M059J (cell line): ENCODE data around the gene SUMO1. TPM values are rescaled to one million over a fixed set of nuclear protein-coding genes. Genes with fewer than 3 reads are reported as not detected.
A peak's percentile ranks its signal among the peaks of the same experiment; 100 is the strongest.

ENCODE experiments used
- DNase-seq: peaks from one replicate; pipeline ENCODE4 v3.0.0-alpha.2; 2012; ENCODE audit warnings: low read depth
- total RNA-seq: library from RNA; depleted of rRNA; stranded (reverse); fragments of >200 nt; shearing (Covaris generic); gene quantifications from 2 replicates; pipeline ENCODE4 v1.2.3, GENCODE V29; 2014

Gene SUMO1
- total RNA-seq, 1 experiment from 2014 or later = 214 TPM

GRCh38 chr2:202201220-202202160, 36.9 kb downstream of the SUMO1 start:
- DNase-seq = no peak

GRCh38 chr2:202196727-202197126, 41.7 kb downstream of the SUMO1 start:
- no peak for DNase-seq

GRCh38 chr2:202194418-202194817, 44.0 kb downstream of the SUMO1 start:
- DNase-seq = no peak

- no peak for DNase-seq
Observed at GRCh38 chr2:202193881-202194353, 44.5 kb downstream of the SUMO1 start.

DNA sequence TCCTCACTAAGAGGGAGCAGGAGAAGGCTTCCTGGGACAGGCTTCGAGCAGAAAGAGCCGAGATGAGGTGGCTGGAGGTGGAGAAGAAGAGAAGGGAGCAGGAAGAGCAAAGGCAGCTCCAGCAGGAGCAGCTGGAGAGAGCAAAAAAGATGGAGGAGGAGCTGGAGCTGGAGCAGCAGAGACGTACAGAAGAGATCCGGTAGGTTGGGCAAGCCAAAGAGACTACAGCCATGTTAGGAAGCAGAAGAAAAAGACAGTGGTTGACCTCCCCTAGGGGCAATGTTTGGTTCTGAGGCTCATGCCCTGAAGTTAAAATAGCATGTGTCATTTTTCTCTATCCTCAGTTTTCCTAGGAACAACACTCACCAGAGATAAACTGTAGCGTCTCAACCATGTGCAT, 45.1 kb downstream of the SUMO1 start:
- no peak for DNase-seq

DNA sequence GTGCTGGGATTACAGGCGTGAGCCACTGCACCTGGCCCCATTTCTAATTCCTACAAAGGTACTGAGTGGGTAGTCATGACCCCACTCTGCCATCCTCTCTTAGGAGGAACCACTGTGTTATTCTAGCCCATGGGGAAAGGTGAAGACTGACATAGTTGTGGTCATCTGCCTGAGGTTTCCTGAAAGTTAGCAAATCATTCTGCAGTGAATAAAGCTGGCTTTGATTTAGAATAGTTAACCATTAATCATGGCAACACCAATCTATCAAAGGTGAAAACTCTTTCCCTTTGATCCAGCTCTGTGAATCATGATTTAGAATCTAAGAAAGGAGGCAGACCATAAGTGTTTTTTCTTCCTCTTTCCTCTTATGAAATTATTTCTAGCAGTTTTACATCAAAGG, 50.8 kb downstream of the SUMO1 start:
- DNase-seq = peak; percentile 68

DNA sequence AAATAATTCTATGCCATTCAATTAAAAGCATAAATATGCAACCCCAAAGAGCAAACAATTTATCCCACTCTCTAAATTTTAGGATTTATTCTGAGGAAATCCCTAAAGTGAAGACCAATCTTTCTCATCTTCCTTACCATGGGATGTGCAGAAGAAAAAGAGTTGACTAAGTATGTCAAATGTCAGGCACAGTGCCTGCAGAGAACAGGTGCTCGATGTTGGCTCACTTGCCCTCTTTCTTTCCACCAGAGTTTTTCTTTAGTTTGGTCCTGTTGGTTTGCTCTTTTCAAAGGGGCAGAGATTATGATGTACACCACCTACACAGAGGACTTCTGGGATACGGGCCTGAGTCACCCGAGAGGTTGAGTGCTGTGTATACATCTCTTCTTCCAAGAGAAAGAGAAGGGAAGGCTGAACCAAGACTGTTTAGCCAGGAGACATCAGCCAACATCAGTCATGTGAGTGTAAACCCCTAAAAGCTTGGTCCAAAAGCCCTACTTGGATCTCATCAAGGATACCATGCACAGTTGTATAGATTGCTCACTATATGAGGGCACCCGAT, 51.7 kb downstream of the SUMO1 start:
- DNase-seq = peak; percentile 16

DNA sequence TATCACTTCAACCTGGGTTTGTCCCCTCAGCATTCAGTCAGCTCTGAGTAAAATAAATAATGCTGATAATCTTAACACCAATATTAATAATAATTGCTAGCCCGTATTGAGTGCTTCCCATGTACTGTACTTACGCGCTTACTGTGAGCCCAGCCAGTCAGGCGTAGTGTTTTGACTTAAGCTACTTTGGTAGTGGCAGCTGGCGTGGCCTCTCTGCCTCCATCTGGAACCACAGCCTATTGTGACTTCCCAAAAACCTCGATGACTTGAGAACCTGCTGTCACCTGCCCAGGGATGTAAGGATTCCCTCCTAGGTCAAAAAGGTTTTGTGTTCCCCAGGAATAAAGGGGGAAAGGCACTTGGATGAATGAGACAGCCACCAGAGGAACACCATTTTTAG, 53.2 kb downstream of the SUMO1 start:
- no peak for DNase-seq

- DNase-seq = no peak
Observed at GRCh38 chr2:202184557-202184956, 53.8 kb downstream of the SUMO1 start.

DNA sequence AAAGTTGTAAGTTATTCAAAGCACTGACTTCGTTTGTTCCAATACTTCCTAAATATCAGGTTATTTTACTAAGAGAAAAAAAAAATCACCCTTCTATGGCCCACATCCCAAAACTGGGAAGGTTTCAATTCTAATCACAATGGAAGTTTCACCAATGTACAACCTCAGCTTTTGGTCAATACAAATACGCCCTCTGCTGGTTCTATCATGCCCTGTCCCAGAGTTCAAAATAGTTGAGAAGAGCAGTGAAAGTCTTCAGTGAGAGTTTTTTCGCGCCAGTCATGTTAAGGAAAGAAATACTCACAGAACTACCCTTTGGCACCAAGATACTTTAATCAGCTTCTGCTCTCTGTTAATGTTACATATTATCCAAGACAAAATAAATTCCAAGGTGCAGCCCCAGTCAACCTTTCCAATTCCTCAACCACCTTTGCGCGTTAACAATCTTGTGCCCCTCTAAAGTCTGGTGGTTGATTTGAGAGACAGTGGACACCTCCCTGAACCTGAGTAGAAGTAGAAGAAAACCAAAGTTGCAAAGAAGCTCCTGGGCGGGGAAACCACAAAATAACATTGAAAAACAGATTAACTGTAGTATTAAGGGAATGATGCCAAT, 59.9 kb downstream of the SUMO1 start:
- DNase-seq = peak; percentile 69

- DNase-seq = peak; percentile 65
Observed at GRCh38 chr2:202172439-202173211, 65.8 kb downstream of the SUMO1 start.

GRCh38 chr2:202171241-202171825, 67.1 kb downstream of the SUMO1 start:
- no peak for DNase-seq

- no peak for DNase-seq
Observed at GRCh38 chr2:202169832-202170424, 68.5 kb downstream of the SUMO1 start.

DNA sequence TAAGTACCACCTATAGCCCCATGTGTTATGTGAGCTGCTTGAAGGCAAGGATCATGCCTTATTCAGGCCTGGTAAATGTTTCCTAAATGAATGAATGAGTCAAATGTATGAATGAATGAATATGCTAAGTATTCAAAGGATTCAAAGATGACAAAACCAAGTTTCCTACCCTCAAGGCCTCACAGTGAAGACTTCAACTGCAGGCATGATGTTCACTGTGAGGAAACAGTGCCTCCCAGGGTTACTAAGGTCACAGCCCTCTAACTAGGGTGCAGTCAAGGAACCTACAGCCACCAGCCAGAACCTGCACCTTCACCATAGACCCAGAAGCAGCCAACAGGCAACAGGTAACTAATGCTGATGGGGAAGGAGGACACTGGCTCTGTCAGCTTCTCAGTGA, 69.3 kb downstream of the SUMO1 start:
- DNase-seq = no peak

- DNase-seq = no peak
Observed at GRCh38 chr2:202165945-202166344, 72.5 kb downstream of the SUMO1 start.

GRCh38 chr2:202165208-202165607, 73.2 kb downstream of the SUMO1 start:
- DNase-seq = no peak

DNA sequence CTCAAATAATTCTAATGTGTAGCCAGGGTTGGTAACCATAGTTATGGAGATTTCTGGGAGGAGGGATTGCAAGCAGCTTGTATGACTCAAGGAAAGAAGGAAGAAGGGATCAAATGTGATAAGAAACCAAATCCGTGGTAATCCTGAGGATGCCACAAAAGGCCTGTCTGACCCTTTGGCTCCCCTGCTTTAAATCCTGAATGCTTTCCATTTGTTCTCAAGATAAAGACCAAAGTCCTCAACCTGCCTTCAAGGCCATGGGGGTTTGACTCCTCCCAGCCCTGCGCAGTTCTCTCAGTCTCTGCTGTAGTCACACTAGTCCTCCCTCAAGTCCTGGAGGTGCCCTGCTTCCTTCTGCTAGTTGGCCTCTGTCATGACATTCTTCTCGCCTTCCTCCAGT, 74.0 kb downstream of the SUMO1 start:
- no peak for DNase-seq

DNA sequence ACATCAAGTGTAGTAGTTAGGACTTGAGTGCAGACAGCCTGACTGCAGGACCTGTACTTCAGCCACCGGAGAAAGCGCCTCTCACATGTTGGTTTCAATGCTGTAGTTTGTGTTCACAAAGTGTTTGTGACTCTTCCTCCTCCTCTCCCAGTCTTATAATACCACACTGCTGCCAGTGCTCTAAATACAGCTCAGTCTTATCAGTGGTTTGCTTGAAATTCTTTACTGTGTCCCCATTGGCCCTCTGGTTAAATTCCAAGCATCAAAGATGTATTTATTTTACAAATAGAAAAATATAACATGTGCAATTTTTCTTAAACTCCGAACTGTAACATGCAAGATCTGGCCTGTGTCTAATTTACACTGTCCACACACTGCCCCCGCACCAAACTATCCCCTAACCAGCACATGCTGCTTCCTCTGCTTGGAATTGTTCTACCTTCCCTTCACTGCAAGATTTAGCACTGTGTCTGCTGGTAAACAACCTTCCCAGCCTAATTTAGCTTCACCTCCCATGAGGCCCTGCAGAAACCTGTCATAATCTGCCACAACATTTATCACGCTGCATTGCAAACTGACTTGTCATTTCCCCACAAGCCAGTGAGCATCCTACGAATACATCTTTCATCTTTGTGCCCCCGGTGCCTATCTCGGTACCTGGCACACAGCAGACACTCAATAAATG, 77.1 kb downstream of the SUMO1 start:
- DNase-seq = peak; percentile 64

GRCh38 chr2:202158796-202159195, 79.6 kb downstream of the SUMO1 start:
- peak; percentile 41 for DNase-seq

DNA sequence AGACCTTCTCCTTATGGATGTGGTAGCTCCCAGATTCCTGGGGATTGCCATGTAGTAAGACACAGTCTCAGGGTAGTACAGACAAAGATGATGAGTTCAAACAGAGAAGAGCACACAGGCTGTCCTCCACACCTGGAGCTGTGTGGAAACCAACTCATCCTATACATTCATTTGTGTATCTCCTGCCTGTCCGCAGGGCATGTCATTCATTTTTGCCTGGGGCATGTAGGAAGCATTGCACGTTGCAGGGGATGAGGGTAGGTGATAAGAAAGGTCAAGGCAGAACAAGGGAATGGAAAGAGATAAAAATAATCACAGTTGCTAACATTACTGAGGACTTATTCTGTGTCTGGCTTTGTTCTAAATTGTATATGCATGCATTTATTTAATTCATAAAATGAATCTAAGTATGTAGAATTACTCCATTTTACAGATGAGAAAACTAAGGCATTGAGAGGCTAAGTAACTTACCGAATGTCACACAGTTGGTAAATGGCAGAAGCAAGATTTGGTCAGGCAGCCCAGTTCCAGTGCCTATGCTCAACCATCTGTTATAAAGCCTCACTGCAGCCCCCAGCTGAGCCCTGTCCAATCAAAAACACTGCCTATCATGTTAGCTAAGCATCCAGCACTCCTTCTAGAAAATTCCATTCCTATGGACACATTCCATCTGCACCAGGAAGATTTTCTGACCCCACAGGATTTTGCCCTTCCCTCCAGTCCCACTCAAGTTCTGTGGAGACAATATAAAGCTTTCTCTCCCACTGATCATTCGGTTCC, 81.0 kb downstream of the SUMO1 start:
- no peak for DNase-seq
